ENCODE measurements around the gene GDPD4.
"Not testable (repeated sequence)": the region's sequence is repeated elsewhere in the genome, so short reads cannot be mapped to it uniquely, and the experiment has no call there.

The GDPD4 gene

GRCh38 chr11:77301510-77301909, at the start of gene GDPD4:
Gene GDPD4 (minus strand): TSS chr11:77301686. CDS start chr11:77285137, 16,549 bp downstream.
- no peak for DNase-seq

DNA sequence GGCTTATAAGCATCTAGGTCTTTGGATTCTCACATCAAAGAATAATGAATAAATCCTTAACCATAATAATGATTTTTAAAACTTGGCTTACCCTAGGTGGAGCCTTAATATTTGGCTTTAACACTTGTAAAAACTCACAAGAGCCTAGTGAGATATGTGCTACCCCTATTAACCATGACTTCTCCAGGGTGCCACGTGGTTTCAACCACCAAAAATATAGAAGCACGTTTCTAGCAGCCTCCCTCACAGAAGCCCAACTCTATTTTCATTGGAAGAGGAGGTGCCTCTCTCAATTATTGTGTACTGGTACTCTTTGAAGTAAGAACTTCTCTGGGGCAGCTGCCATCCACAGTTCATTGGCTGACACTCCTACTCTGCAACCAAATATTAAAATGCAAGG, 46.5 kb upstream of the GDPD4 start:
- no peak for DNase-seq

DNA sequence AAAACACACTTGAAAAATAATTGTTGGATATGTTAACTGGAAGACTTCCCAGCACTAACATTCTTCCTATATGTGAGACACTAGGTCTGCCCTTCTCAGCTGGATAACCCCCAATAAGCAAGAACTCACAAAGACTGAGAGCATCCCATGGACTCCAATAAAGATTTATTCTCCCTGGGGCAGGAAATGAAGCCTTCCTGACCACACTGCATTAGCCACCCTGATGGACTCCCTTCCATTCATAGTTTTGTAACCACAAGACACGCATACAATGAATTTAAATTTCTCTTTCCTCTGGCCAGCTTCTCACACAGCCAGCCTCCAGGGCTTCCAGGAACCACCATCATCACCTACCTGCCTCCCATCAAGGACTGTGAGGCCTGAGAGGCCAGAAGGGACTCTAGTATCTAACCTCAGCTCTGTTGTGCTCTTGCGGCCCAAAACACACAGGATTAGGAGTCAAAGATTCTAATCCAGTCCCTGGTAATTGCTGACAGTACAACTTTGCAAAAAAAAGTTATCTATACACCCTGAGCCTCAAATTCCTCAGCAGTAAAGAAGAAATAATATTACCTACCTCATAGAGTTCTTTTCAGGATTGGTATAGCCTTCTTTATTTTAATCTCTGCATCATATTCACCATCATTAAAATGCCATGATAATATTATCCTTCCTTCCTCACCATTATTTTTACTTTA, 45.6 kb upstream of the GDPD4 start:
- no peak for DNase-seq

DNA sequence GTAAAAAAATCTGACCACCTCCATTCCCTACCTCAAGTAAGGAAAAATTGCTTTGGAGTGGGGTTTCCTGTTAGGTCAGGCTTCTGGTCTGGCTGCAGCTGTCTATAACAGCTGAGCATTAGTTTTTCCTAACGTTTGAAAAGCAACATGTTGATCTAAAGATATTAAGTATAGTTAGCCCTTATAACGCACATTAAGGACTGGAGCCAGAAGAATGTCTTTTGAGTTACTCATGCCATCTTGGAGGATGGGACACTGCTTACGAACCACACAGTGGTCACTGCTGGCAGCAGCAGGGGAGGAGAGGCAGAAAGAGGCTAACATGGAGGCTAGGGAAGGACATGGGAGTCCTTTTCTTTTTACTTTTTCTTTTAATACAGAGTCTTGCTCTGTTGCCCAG, 44.1 kb upstream of the GDPD4 start:
- no peak for DNase-seq

DNA sequence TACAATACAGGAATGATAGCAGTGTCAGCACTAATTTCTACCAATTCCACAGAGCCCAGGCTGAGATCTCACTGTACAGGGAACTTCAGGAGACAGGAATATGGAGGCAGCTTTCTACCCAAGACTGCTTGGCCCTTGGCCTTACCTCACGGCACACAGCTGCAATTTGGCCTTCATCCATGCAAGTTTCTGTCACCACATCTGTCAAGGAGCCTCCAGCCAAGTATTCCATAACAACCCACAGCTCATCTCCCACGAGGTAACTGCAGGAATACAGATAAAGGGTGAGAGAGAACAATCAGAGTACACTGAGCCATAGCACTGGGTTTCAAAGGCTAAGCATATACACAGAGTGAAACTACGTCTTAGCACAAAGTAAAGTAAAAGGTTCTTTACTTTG, 39.0 kb upstream of the GDPD4 start:
- no peak for DNase-seq

- no peak for DNase-seq
Observed at GRCh38 chr11:77332259-77332658, 30.8 kb upstream of the GDPD4 start.

- no peak for DNase-seq
Observed at GRCh38 chr11:77325159-77325558, 23.7 kb upstream of the GDPD4 start.

DNA sequence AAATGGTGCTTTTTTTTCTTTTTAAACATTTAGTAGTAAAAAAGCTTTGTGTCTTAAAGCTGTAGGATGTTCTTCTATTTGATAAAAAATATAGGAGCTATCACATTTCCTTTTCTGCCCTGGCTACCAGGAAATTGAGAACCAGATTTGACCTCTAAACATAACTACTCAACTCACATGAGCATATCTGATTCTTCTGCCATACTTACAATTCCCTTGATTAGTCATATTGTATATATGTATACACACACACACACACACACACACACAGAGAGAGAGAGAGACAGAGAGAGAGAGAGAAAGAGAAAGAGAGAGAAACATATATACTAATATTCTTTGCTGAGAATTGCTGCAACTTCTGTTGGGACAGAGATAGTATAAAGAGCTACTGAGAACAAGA, 23.0 kb upstream of the GDPD4 start:
- no peak for DNase-seq

DNA sequence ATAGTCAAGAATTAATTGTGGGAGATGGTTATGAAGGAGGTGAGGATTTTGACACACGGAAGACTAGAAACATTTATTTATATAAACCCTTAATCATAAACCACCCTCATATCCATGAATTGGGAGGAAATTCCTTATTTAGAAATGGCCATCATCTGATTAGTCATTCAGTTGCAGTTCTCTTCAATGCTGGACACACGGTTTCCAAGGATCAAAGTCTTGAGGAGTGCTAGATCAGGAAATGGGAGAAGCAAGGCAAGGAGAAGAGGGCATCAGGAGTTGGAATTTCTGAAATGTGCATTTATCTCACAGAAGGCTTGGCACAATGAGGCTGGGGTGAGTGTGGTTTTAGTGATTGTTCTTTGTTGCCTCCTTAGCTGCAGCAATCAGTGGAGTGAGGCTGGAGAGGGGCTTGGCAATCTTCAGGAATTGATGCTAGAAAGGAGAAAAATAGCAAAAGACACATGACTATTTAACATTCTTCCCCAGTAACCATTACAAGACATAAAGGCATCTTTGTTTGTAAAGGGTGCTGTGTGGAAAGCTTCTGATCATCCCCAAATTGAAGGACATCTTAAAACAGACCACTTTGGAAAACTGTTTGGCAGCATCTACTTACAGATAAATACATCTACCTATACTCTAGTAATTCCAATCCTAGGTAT, 21.6 kb upstream of the GDPD4 start:
- DNase-seq: no peak

DNA sequence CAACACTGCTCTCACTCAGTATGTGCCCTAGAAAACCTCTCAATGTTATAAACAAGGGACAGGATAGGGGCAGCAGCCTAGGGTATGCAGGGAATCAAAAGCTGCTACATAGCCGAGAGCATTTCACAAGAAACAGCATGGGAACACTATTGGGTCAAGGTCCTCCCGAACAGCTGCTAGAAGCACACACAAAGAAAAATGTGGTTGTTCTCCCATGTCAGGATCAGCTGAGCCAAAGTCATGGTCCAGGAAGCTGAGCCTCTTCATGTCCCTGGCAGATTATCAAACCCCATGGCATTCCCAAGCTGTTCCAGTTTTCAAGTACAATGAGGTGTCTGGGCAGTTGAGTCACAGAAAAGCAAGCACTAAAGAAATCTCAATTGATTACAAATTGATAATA, 21.0 kb upstream of the GDPD4 start:
- no peak for DNase-seq

DNA sequence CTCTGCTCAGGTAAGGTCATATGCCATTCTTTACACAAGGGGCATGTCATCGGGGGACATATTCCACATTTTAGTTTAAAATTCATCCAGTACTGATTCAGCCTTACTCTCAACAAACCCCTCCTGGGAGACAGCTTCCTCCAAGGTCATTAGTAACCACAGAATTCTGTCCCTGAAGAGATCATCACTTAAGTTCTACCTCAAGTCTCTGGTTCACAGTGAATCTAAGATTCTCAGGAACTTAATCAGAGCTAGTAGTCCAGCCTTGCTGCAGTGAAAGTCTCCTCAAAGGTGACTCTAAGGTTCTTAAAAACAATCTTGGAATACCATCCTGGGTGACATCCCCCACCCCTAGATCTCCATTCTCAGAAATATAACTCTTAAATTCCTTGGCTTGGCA, 18.9 kb upstream of the GDPD4 start:
- no peak for DNase-seq

DNA sequence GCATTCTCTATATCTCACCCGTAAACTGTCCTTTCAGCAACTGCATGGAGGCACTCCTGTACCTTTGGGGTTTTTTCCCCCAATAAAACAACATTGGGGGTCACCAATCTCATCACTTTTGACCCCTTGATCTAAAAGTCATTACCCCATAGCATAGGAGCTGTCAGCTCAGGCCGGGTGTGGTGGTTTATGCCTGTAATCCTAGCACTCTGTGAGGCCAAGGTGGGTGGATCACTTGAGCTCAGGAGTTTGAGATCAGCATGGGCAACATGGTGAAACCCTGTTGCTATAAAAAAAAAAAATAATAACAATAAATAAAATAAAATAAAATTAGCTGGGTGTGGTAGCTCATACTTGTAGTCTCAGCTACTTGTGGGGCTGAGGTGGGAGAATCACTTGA, 17.1 kb upstream of the GDPD4 start:
- no peak for DNase-seq

DNA sequence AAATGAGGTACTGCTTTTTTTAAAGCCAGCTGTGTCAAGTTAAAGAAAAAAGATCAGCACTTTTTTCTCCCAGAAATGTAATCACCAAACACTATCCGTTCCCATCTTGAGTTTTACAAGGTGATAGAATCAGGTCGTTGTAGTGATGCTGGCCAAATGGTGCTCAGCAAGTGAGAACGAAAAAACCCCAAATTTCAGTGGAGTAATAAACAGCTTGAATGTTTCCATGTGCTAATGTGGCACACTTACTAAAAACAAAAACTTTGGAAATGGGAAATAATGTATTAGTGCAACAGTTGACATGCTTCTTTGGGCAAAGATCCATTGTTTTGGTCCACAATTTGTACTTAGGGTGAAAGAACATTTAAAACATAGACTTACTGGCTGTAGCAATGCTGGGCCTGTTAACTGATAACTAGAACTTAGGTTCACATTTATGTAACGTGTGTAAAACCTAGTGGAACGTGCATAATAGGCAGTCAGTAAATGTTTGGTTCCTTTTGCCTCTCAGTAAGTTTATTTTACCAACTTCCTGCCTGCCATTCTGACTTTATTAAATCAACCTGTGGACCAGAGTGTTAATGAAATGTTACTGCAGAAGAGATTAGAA, 15.4 kb upstream of the GDPD4 start:
- no peak for DNase-seq

DNA sequence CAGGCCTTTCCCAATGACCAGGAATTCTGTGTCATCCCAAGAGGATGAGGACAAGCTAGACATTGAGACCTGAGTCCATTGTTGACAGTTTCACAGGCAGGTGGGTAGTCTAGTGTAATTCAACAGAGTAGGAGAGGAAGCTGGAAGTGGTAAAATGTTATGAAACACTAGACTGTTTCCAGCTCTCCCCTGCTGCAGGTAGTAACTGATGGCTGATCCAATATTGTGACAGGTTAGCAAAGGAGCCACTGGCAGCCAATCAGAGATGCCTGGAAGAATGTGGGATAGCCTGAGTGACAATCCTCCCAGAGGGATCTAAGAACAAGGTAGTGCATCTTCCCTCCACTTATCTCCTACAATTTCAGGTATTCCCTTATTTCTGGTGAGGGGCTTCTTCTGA, 10.6 kb upstream of the GDPD4 start:
- DNase-seq: no peak

- no peak for DNase-seq
Observed at GRCh38 chr11:77311701-77312100, 10.2 kb upstream of the GDPD4 start.

GRCh38 chr11:77310721-77311120, 9.2 kb upstream of the GDPD4 start:
- DNase-seq: no peak

DNA sequence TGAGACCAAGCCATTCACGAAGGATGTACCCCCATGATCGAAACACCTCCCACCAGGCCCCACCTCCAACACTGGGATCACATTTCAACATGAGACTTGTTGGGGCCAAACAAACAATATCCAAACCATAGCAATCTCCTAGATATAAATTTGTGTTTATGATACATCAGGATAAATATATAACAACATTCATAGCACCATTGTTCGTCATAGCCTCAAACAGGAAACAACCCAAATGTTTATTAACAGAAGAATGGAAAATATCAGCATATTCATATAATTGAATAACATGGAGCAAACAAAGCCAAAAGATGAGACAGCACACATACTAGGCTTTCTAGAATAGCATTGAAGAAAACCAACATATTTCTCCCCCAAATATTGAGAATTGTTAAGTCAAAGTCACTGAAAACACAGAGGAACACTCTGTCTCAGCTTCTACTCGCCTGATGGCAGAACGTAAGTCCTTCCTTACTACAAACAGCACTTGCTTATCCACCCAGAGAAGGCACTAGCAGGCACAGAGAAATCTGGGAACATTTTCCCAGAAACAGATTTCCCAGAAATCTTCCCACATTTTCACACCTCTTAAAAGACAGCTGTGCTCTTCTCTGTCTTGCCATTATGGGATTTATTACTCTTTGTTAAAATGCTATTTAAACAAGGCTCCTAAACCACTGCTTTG, 8.1 kb upstream of the GDPD4 start:
- DNase-seq: no peak

DNA sequence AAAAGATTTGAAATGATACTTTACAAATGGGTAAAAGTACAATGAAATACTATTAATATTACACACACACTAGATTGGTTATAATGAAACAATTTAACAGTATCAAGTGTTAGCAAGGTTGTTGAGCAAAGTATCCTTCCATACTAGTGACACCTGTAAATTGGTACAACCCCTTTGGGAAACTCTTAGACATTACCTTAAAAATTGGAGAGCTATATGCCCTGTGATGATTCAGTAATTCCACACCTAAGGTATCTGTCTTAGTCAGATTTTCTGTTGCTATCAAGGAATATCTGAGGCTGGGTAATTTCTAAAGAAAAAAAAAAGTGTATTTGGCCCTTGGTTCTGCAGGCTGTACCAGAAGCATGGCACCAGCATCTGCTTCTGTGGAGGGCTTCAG, 7.4 kb upstream of the GDPD4 start:
- DNase-seq: no peak

DNA sequence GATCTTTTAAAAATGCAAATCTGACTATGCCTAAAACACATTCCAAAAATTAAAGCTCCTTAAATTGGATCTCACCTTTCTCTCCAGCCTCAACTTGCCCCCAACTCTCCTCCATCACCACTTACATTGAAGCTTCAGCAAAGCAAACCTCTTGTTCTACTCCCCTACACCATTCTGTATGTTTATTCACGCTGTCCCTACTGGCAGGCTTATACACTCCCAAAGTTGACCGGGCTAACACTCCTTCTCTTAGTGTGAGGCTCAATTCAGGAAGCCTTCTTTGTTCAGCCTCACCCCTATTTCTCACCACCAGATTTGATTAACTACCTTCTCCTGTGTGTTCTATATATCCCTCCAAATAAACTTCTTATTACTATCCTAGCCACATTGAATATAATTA, 1.8 kb upstream of the GDPD4 start:
- DNase-seq: no peak

- no peak for DNase-seq
Observed at GRCh38 chr11:77302752-77303151, 1.3 kb upstream of the GDPD4 start.

DNA sequence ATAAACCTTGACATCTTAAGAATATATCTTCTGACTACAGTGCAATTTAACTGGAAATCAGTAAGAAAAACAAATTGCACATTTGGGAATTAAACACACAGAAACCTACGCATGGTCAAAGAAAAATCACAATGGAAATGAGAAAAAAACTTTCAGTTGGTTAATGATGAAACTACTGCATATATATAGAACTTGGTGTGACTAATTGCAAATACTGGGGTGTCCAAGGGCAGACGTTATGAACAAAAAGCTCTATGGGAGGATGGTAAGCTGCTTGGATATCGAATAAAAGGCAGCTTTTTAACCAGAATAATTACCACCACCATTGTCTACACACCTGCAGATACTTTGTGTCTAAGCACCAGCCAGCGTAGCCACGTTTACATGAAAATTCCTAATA, 791 bp downstream of the GDPD4 start:
- DNase-seq: no peak

DNA sequence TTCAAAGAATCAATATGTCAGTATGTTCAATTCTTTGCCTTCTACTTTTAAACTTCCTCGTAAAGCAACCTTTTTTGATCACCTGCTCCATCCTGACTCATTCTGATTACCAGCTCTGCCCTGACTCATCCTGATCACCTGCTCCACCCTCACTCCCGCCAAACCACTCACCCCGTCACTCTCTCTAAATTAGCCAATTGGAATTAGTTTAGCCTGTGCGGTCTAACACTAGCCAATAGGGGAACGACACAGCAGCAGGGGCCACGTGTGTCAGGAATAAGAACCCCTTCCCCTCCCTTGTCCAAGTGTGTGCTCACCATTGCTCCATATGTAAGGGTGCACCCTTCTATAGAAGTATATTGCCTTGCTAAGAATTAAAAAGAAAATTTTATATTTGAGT, 1.5 kb downstream of the GDPD4 start:
- DNase-seq: not testable (repeated sequence)

DNA sequence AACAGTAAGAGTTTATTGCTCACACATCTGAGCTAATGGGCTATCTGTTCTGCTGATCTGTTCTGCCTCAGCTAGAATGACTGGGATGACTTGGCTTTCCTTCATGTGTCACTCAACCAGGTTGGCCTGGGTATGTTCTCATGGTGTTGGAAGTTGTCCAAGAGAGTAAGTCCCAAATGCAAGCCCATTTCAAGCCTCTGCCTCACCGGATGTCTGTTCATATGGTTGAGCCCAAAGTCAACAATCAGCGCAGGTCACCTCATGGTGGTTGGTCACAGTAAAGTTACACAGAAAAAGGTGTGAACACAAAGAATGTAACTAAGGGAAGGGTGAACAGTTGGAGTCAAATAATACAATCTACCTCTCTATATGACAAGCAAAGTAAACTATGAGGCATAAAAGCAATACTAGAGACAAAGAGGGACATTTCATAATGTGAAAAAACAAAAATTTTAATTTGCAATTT, 1.9 kb downstream of the GDPD4 start:
- no peak for DNase-seq

DNA sequence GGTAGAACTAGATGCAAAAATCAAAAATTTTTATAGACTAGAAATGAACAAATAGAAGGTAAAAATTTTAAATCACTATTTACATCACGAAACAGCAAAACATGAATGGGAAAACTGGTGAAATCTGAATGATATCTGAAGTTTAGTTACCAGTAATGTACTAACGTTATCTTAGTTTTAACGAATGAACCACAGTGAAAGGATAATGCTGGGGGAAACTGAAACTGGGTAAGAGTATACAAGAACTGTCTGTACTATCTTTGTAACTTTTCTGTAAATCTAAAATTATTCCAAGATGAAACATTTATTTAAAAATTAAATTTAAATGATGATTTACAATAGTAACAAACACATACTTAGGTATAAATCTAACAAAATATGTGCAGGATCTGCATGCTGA, 7.4 kb downstream of the GDPD4 start:
- no peak for DNase-seq
